Measurements from ENCODE around the gene DSG4.

DNA sequence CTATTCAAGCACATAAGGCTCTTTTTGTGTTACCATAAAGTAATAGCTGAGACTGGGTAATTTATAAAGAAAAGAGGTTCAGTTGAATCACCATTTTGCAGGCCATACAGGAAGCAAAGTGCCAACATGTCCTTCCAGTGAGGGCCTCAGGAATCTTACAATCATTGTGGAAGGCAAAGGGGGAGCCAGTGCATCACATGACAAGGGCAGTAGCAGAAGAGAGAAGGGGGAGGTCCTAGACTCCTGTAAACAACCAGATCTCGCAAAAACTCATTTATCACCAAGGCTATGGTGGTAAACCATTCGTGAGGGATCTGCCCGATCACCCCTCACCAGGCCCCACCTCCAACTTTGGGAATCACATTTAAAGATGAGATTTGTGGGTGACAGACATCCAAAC is 16.7 kb downstream of the DSG4 start:
- TF ChIP-seq PHF8 (IDR thresholded peaks at IDR 0.05; ENCODE audit: borderline replicate concordance, low read length) (no peak), ZNF134 (CRISPR knock-in tag; conservative IDR thresholded peaks at IDR 0.05) (no peak), KDM1A (IDR thresholded peaks at IDR 0.05) (no peak), SIRT6 (IDR thresholded peaks at IDR 0.05; ENCODE audit: low read depth, low read length) (no peak), GTF2A2 (tag; IDR thresholded peaks at IDR 0.05) (no peak), RAD21 (CRISPR knock-in tag; conservative IDR thresholded peaks at IDR 0.05 in 1 of 2, IDR thresholded peaks at IDR 0.05 in 1 of 2) (no peak), ZNF253 (CRISPR knock-in tag; conservative IDR thresholded peaks at IDR 0.05) (no peak), MAFG (tag; conservative IDR thresholded peaks at IDR 0.05) (no peak), NR3C1 (CRISPR knock-in tag; IDR thresholded peaks at IDR 0.05) (no peak)
- TF ChIP-seq, protein P1, sequence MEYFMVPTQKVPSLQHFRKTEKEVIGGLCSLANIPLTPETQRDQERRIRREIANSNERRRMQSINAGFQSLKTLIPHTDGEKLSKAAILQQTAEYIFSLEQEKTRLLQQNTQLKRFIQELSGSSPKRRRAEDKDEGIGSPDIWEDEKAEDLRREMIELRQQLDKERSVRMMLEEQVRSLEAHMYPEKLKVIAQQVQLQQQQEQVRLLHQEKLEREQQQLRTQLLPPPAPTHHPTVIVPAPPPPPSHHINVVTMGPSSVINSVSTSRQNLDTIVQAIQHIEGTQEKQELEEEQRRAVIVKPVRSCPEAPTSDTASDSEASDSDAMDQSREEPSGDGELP (CRISPR knock-in tag; IDR thresholded peaks at IDR 0.05; ENCODE audit: borderline replicate concordance): no peak
- TF ChIP-seq, protein P2, sequence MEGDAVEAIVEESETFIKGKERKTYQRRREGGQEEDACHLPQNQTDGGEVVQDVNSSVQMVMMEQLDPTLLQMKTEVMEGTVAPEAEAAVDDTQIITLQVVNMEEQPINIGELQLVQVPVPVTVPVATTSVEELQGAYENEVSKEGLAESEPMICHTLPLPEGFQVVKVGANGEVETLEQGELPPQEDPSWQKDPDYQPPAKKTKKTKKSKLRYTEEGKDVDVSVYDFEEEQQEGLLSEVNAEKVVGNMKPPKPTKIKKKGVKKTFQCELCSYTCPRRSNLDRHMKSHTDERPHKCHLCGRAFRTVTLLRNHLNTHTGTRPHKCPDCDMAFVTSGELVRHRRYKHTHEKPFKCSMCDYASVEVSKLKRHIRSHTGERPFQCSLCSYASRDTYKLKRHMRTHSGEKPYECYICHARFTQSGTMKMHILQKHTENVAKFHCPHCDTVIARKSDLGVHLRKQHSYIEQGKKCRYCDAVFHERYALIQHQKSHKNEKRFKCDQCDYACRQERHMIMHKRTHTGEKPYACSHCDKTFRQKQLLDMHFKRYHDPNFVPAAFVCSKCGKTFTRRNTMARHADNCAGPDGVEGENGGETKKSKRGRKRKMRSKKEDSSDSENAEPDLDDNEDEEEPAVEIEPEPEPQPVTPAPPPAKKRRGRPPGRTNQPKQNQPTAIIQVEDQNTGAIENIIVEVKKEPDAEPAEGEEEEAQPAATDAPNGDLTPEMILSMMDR (IDR thresholded peaks at IDR 0.05 in 2 of 3, conservative IDR thresholded peaks at IDR 0.05 in 1 of 3; ENCODE audit: insufficient read depth in 2 of 3, low read depth in 1 of 3, low read length in 3 of 3): no peak
- TF ChIP-seq, protein P3, sequence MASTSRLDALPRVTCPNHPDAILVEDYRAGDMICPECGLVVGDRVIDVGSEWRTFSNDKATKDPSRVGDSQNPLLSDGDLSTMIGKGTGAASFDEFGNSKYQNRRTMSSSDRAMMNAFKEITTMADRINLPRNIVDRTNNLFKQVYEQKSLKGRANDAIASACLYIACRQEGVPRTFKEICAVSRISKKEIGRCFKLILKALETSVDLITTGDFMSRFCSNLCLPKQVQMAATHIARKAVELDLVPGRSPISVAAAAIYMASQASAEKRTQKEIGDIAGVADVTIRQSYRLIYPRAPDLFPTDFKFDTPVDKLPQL (IDR thresholded peaks at IDR 0.05; ENCODE audit: extremely low read depth, insufficient read length): no peak

Data from K562 (cell line).